ENCODE results near the gene FOXO1. TPM values are rescaled to one million over a fixed set of nuclear protein-coding genes. Genes with fewer than 3 reads are reported as not detected.

Gene FOXO1
- total and polyA plus RNA-seq, 9 donors: 11.2 to 18.1 (median 13.1) TPM

GRCh38 chr13:40585911-40586471, 80.5 kb downstream of the FOXO1 start:
- Histone ChIP-seq H3K4me3 (ENCODE audit: low read length) (no peak overlapping the region), H3K9me3 (replicated peaks; ENCODE audit: control insufficient read depth, low read depth, low read length) (peaks cover 13% of the 10 kb centered on the region), H3K27ac (ENCODE audit: low read length) (peak overlapping the region; percentile 25), H3K36me3 (ENCODE audit: control insufficient read depth, insufficient read depth, low read length) (no peaks in the 10 kb centered on the region), H3K4me1 (ENCODE audit: control insufficient read depth, insufficient read depth, low read length) (peaks cover 27% of the 10 kb centered on the region), H3K27me3 (ENCODE audit: control insufficient read depth, insufficient read depth, low read length) (no peaks in the 10 kb centered on the region)
- WGBS (ENCODE audit: insufficient coverage): no CpG with 5 or more reads among the region's 1 CpG
- no peak for DNase-seq

- peaks cover 13% of the 10 kb centered on the region for H3K9me3 ChIP-seq (replicated peaks; ENCODE audit: control insufficient read depth, low read depth, low read length)
- H3K36me3 ChIP-seq (ENCODE audit: control insufficient read depth, insufficient read depth, low read length): no peaks in the 10 kb centered on the region
- H3K4me3 ChIP-seq (ENCODE audit: low read length): no peak overlapping the region
- no peak overlapping the region for H3K27ac ChIP-seq (ENCODE audit: low read length)
- no peak for DNase-seq
- H3K27me3 ChIP-seq (ENCODE audit: control insufficient read depth, insufficient read depth, low read length): no peaks in the 10 kb centered on the region
- H3K4me1 ChIP-seq (ENCODE audit: control insufficient read depth, insufficient read depth, low read length): peaks cover 22% of the 10 kb centered on the region
Measured at GRCh38 chr13:40583738-40584137, 82.7 kb downstream of the FOXO1 start.

- Histone ChIP-seq H3K4me3 (ENCODE audit: low read length) (no peak overlapping the region), H3K27me3 (ENCODE audit: control insufficient read depth, insufficient read depth, low read length) (no peaks in the 10 kb centered on the region), H3K4me1 (ENCODE audit: control insufficient read depth, insufficient read depth, low read length) (peaks cover 23% of the 10 kb centered on the region), H3K9me3 (replicated peaks; ENCODE audit: control insufficient read depth, low read depth, low read length) (peaks cover 13% of the 10 kb centered on the region), H3K36me3 (ENCODE audit: control insufficient read depth, insufficient read depth, low read length) (no peaks in the 10 kb centered on the region), H3K27ac (ENCODE audit: low read length) (no peak overlapping the region)
- WGBS (ENCODE audit: insufficient coverage): 100% methylated on average over 2 of the region's 2 CpGs
- no peak for DNase-seq
Measured at GRCh38 chr13:40582531-40582930, 83.9 kb downstream of the FOXO1 start.

DNA sequence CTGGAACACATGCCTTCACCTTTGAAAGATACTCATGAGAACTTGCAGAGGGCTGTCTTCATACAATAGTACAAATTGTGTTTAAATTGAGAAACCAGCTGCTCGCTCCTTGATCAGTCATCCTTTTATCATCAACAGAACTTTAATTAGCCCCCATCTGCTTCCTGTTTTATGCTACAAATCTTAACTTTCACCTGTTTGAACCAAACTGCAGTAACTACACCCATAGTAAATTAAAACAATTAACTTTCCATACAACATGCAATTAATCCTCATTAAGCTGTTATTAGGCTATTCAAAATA, 85.2 kb downstream of the FOXO1 start:
- Histone ChIP-seq H3K4me3 (ENCODE audit: low read length) (no peak overlapping the region), H3K4me1 (ENCODE audit: control insufficient read depth, insufficient read depth, low read length) (peaks cover 19% of the 10 kb centered on the region), H3K27ac (ENCODE audit: low read length) (peak overlapping the region; percentile 31), H3K9me3 (replicated peaks; ENCODE audit: control insufficient read depth, low read depth, low read length) (peaks cover 13% of the 10 kb centered on the region), H3K27me3 (ENCODE audit: control insufficient read depth, insufficient read depth, low read length) (no peaks in the 10 kb centered on the region), H3K36me3 (ENCODE audit: control insufficient read depth, insufficient read depth, low read length) (no peaks in the 10 kb centered on the region)
- DNase-seq: peak; percentile 22
- WGBS (ENCODE audit: insufficient coverage): 100% methylated on average over 1 of the region's 1 CpG

DNA sequence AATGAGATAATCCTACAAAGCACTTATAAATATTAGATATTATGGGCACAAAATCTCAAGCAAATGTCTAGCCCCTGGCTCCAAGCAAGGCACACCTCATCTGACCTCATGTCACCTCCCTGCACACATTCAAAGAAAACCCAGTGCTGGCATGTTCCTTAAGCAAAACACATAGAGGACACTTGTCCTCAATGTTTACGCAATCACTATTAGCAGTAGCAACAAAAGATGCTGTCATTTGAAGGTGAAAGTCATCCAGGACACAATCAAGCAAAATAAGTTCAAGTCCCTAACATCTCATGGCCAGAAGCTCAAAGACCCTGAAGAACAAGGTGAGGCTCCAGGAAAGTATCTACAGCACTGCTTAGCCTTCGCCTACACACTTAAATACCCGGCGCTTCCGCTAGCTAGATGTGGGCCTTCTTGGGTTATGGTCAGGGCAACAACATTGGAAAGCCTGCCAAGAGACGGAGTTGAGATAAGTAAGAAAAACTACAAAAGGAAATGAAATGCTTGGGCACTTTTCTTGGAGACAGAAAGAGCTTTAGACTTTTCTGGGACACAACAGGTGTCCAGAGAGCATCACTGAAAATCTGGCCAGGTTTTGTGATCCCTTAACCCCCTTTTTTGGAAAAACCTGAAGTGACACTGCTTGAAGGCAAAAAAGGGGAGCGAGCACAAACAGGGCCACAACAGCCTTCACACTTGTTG, 85.7 kb downstream of the FOXO1 start:
- Histone ChIP-seq H3K4me1 (ENCODE audit: control insufficient read depth, insufficient read depth, low read length) (peaks cover 17% of the 10 kb centered on the region), H3K4me3 (ENCODE audit: low read length) (no peak overlapping the region), H3K9me3 (replicated peaks; ENCODE audit: control insufficient read depth, low read depth, low read length) (peaks cover 13% of the 10 kb centered on the region), H3K27me3 (ENCODE audit: control insufficient read depth, insufficient read depth, low read length) (no peaks in the 10 kb centered on the region), H3K27ac (ENCODE audit: low read length) (peak overlapping the region; percentile 32), H3K36me3 (ENCODE audit: control insufficient read depth, insufficient read depth, low read length) (no peaks in the 10 kb centered on the region)
- no peak for DNase-seq
- 75% methylated on average over 1 of the region's 7 CpGs for WGBS (ENCODE audit: insufficient coverage)

- Histone ChIP-seq H3K4me1 (ENCODE audit: control insufficient read depth, insufficient read depth, low read length) (peaks cover 13% of the 10 kb centered on the region), H3K36me3 (ENCODE audit: control insufficient read depth, insufficient read depth, low read length) (no peaks in the 10 kb centered on the region), H3K9me3 (replicated peaks; ENCODE audit: control insufficient read depth, low read depth, low read length) (peaks cover 13% of the 10 kb centered on the region), H3K27me3 (ENCODE audit: control insufficient read depth, insufficient read depth, low read length) (no peaks in the 10 kb centered on the region), H3K27ac (ENCODE audit: low read length) (no peak overlapping the region), H3K4me3 (ENCODE audit: low read length) (no peak overlapping the region)
- no CpG with 5 or more reads among the region's 2 CpGs for WGBS (ENCODE audit: insufficient coverage)
- DNase-seq: no peak
Measured at GRCh38 chr13:40579535-40579934, 86.9 kb downstream of the FOXO1 start.

GRCh38 chr13:40578055-40578454, 88.4 kb downstream of the FOXO1 start:
- no peaks in the 10 kb centered on the region for H3K27me3 ChIP-seq (ENCODE audit: control insufficient read depth, insufficient read depth, low read length)
- peaks cover 5% of the 10 kb centered on the region for H3K9me3 ChIP-seq (replicated peaks; ENCODE audit: control insufficient read depth, low read depth, low read length)
- peak; percentile 74 for DNase-seq
- H3K27ac ChIP-seq (ENCODE audit: low read length): no peak overlapping the region
- 58% methylated on average over 2 of the region's 3 CpGs for WGBS (ENCODE audit: insufficient coverage)
- no peak overlapping the region for H3K4me3 ChIP-seq (ENCODE audit: low read length)
- H3K36me3 ChIP-seq (ENCODE audit: control insufficient read depth, insufficient read depth, low read length): no peaks in the 10 kb centered on the region
- peaks cover 13% of the 10 kb centered on the region for H3K4me1 ChIP-seq (ENCODE audit: control insufficient read depth, insufficient read depth, low read length)

DNA sequence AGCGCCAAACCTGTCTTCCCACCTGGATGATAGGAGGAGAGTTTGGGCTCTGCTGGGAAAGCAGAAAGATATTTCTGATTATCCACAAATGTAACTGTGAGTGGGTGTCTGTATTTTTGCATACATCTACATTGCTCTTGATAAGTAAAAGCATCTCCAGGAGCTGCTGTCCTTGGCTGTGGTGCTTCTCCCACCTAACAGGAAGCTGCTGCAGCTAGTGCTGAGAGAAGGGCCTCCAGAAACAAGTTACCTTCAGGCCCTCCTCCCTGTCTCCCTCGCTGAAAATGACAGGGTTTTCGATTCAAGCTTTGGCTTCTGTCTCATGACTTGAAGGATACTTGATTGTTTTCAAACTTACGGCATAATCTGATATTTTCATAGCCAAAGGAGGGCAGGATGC, 90.1 kb downstream of the FOXO1 start:
- Histone ChIP-seq H3K4me3 (ENCODE audit: low read length) (no peak overlapping the region), H3K9me3 (replicated peaks; ENCODE audit: control insufficient read depth, low read depth, low read length) (no peaks in the 10 kb centered on the region), H3K4me1 (ENCODE audit: control insufficient read depth, insufficient read depth, low read length) (peaks cover 13% of the 10 kb centered on the region), H3K27me3 (ENCODE audit: control insufficient read depth, insufficient read depth, low read length) (no peaks in the 10 kb centered on the region), H3K27ac (ENCODE audit: low read length) (no peak overlapping the region), H3K36me3 (ENCODE audit: control insufficient read depth, insufficient read depth, low read length) (no peaks in the 10 kb centered on the region)
- no CpG with 5 or more reads among the region's 4 CpGs for WGBS (ENCODE audit: insufficient coverage)
- no peak for DNase-seq

DNA sequence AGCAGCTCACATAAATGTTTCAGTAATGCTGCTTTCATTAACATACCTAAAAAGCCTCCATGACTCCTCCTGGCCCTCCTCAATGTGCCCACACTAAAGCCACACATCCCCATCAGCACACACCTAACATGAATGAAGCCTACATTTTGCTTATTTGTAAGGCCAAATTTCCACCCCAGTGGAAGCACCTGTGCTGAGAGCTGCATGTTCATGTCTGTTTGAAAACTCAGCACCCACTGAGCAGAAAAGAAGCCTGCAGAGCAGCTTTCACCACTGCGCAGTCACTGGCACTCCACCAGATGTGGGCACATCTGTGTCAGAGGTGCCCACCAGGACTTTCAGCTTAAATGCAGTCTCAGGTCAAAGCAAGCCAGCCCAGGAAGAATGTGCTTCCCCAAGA, 93.5 kb downstream of the FOXO1 start:
- Histone ChIP-seq H3K36me3 (ENCODE audit: control insufficient read depth, insufficient read depth, low read length) (no peaks in the 10 kb centered on the region), H3K27ac (ENCODE audit: low read length) (no peak overlapping the region), H3K4me1 (ENCODE audit: control insufficient read depth, insufficient read depth, low read length) (peaks cover 2% of the 10 kb centered on the region), H3K4me3 (ENCODE audit: low read length) (no peak overlapping the region), H3K9me3 (replicated peaks; ENCODE audit: control insufficient read depth, low read depth, low read length) (no peaks in the 10 kb centered on the region), H3K27me3 (ENCODE audit: control insufficient read depth, insufficient read depth, low read length) (no peaks in the 10 kb centered on the region)
- 100% methylated on average over 1 of the region's 1 CpG for WGBS (ENCODE audit: insufficient coverage)
- DNase-seq: no peak

GRCh38 chr13:40571338-40571963, 95.0 kb downstream of the FOXO1 start:
- Histone ChIP-seq H3K9me3 (replicated peaks; ENCODE audit: control insufficient read depth, low read depth, low read length) (no peaks in the 10 kb centered on the region), H3K36me3 (ENCODE audit: control insufficient read depth, insufficient read depth, low read length) (no peaks in the 10 kb centered on the region), H3K27me3 (ENCODE audit: control insufficient read depth, insufficient read depth, low read length) (no peaks in the 10 kb centered on the region), H3K4me1 (ENCODE audit: control insufficient read depth, insufficient read depth, low read length) (no peaks in the 10 kb centered on the region), H3K4me3 (ENCODE audit: low read length) (no peak overlapping the region), H3K27ac (ENCODE audit: low read length) (no peak overlapping the region)
- DNase-seq: no peak
- no CpG with 5 or more reads among the region's 6 CpGs for WGBS (ENCODE audit: insufficient coverage)

All from muscle of leg (tissue), 11 donors.